H1 (cell line): ENCODE results near the gene PEX26.

Experiments
- CBX8 ChIP-seq: fragments of 300-800, 300-1000 bp; sonication (generic); IDR thresholded peaks from 2 replicates; pipeline ENCODE4 v1.7.1; 2016; ENCODE audit warnings: low read depth, low read length, borderline replicate concordance
- CTCF ChIP-seq, 3 experiments: IDR thresholded peaks; 1 replicate in 2 of 3; 2 replicates in 1 of 3; pipeline versions ENCODE4 v1.5.1 to v1.6.1; 2011; ENCODE audit warnings: low read length in 3 of 3, mild to moderate bottlenecking in 3 of 3, inconsistent platforms in 2 of 3, low read depth in 1 of 3, moderate library complexity in 1 of 3; ENCODE audit not compliant: insufficient read depth in 1 of 3; ENCODE audit errors: control extremely low read depth in 1 of 3
- EZH2 ChIP-seq: fragments of 200-600 bp; sonication (generic); IDR thresholded peaks from 2 replicates; pipeline ENCODE4 v1.7.1; 2012; ENCODE audit warnings: low read depth, mild to moderate bottlenecking, moderate library complexity, low read length, inconsistent platforms; ENCODE audit not compliant: severe bottlenecking
- HDAC2 ChIP-seq, 2 experiments: fragments of 300-600 bp in 1 of 2; sonication (generic) in 1 of 2; IDR thresholded peaks; 2 replicates each; pipeline ENCODE4 v1.6.1; 2011 to 2012; ENCODE audit warnings: low read depth in 2 of 2, low read length in 2 of 2, mild to moderate bottlenecking in 2 of 2, moderate library complexity in 2 of 2, borderline replicate concordance in 1 of 2, inconsistent platforms in 1 of 2
- MAX ChIP-seq: IDR thresholded peaks from 2 replicates; pipeline ENCODE4 v1.6.1; 2012; ENCODE audit warnings: inconsistent platforms
- POLR2A ChIP-seq, 2 experiments: IDR thresholded peaks; 1 replicate in 1 of 2; 2 replicates in 1 of 2; pipeline ENCODE4 v1.6.1; 2011; ENCODE audit warnings: low read depth in 2 of 2, low read length in 2 of 2, mild to moderate bottlenecking in 2 of 2; ENCODE audit errors: control extremely low read depth in 1 of 2
- RBBP5 ChIP-seq: IDR thresholded peaks from 2 replicates; pipeline ENCODE4 v1.7.1; 2012; ENCODE audit warnings: low read depth, mild to moderate bottlenecking, inconsistent platforms, low read length, moderate library complexity, borderline replicate concordance
- TAF1 ChIP-seq: IDR thresholded peaks from 2 replicates; pipeline ENCODE4 v1.6.1; 2011; ENCODE audit warnings: mild to moderate bottlenecking, low read depth, low read length

GRCh38 chr22:18148293-18148965 lies 70.6 kb downstream of the PEX26 start:
- no peak for TF ChIP-seq CTCF (IDR thresholded peaks at IDR 0.05; ENCODE audit: control extremely low read depth in 1 of 3, insufficient read depth in 1 of 3, low read depth in 1 of 3, low read length in 3 of 3)
- TF ChIP-seq EZH2 = no peak
- no peak for TF ChIP-seq RBBP5
- no peak for TF ChIP-seq CBX8
- no peak for TF ChIP-seq POLR2A (IDR thresholded peaks at IDR 0.05; ENCODE audit: control extremely low read depth in 1 of 2, low read depth in 2 of 2, low read length in 2 of 2)
- TF ChIP-seq HDAC2 (IDR thresholded peaks at IDR 0.05; ENCODE audit: borderline replicate concordance in 1 of 2, low read depth in 2 of 2, low read length in 2 of 2) = no peak
- TF ChIP-seq MAX = no peak
- TF ChIP-seq TAF1 = no peak
